ENCODE data around the gene PIWIL4.
"Not testable (repeated sequence)": the region's sequence is repeated elsewhere in the genome, so short reads cannot be mapped to it uniquely, and the experiment has no call there.

The PIWIL4 gene

DNA sequence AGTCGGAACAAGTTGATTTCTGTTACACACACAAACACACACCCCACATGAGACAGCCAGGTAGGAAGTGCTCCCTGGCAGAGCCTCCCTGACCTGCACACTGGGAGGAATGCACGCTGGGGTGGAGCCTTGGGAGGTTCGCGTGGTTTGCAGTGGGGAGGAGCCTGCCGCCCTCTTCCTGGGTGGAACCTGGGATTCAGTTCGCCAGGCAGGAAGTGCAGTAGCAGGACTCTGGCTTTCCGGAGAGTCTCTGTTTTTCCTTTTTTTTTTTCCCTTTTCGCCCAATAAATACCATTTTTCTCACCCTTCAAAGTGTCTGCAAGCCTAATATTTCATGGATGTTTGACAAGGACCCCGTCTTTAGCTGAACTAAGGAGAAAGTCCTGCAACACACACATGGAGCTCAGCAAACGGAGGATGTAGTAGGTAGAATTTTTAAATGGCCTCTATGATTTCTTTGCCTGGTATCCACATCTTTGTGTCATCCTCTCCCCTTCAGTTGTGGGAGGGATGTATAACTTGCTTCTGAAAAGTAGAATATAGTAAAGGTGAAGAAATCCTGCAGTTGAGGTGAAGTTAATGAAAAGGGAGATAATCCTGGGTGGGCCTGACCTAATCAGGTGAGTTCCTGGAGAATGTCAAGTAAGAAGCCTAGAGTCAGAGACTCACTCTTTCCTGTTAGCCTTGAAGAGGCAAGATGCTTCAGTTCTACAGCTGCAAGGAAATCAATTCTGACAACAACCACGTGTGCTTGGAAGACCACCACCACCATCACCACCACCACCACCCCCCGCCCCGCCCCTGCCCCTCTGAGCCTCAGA is 72.9 kb downstream of the PIWIL4 start:
- DNase-seq: no peak

DNA sequence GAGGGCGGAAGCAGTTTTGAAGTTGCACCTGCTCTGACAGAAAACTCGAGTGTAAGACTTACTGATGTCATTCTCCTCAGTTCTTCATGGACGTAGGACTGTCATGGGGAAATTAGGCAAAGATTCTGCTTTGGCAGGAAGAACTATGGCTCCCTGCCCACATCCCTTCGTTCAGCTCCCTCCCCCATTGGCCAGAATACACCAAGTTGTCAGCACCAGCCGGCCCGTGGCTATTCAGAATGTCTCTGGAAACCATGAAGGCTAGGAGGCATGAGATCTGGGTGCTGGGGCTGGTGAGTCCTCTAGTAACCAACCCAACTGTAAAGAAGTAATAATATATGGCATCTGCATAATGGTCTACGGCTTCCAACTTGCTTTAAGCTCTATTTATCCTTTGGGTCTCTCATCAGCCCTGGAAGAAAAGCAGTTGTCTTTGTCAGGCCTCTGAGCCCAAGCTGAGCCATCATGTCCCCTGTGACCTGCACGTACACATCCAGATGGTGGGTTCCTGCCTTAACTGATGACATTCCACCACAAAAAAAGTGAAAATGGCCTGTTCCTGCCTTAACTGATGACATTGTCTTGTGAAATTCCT is 74.1 kb downstream of the PIWIL4 start:
- DNase-seq: no peak

DNA sequence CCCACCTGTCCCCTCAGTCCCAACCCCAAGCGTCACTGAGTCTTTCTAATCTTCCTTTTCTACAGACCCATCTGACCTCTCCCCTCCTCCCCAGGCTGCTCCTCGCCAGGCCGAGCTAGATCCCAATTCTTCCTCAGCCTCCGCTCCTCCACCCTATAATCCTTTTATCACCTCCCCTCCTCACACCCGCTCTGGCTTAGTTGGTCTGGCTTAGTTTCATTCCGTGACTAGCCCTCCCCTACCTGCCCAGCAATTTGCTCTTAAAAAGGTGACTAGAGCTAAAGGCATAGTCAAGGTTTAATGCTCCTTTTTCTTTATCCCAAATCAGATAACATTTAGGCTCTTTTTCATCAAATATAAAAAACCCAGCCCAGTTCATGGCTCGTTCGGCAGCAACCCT is 76.0 kb downstream of the PIWIL4 start:
- not testable (repeated sequence) for DNase-seq

DNA sequence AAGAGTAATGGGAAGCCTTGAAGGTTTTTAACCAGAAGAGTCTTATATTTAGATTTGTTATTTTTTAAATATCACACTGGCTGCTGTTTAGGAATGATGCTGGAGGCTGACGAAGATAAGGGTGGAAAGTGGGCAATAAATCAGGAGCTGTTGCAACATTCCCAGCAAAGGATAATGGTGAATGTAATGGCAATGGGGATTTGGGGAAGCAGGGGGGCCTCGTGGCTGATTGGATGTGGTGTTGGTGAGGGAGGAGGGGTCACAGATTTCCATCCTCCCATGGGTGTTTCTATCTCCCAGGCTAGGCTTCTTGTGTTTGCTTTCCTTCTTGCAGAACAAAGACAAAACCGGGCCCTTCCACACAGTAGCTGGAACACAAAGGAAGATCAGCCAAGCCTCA is 80.8 kb downstream of the PIWIL4 start:
- DNase-seq: no peak

DNA sequence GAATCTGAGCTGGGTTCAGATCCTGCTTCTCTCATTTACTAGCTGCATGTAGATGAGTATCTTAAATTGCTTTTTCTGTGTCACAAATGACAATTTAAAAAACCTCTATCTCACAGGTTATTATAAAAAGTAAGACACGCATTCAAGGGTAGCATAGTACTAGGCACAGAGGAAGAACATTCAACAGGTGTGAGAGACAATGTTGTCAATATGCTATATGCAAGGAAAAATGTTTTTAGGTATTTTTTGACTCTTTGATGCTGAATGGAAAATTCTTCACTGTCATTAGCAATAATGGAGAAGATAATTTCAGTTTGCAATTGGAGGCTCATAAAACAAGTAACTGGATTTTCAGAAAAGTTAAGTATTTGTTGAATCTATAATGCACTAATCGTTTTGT is 81.6 kb downstream of the PIWIL4 start:
- DNase-seq: no peak

GRCh38 chr11:94649254-94649653 is 82.1 kb downstream of the PIWIL4 start:
- no peak for DNase-seq

GRCh38 chr11:94649964-94650623 is 82.9 kb downstream of the PIWIL4 start:
- DNase-seq: no peak

DNA sequence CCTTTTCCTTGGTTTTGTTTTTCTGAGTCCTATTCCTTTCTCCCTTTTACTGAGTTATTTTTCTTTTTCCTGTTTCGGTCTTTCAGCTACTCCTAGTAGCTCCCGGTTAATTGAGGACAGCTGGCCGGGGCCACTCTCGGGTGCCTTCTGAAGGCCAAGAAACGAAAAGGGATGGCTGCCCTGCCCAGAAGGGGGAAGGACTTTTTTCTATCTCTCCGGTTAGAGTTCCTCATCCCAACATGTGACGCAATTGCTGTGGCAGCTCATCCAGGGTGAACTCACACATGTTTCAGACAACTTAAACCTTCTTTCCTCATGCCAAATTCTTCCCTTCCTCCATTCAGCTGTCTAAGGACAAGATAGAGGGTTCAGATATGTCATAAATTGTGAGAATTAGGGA is 83.6 kb downstream of the PIWIL4 start:
- DNase-seq: no peak

DNA sequence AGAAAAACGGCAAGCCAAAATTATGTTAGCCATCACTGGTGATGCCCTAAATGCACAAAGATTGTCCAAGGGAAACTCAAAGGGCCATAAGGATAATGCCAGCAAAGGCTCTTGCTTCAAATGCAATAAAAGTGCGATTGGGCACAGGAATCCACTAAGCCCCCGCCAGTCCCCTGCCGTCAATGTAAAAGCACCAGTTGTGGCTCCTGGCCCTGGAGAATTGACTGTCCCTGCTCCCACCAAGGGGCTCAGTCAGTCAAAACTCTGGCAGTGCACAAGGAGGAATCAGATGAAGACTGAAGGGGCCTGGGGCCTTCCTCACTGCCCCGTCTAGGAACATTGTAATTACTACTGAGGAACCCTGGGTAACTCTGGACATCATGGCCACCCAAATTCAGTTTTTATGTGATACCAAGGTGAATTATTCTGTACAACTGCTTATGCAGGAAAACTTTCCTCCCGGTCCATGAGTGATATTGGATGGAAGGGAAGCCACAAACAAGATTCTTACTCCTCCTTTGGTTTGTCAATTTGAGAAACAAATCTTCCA is 85.6 kb downstream of the PIWIL4 start:
- no peak for DNase-seq

- no peak for DNase-seq
Observed at GRCh38 chr11:94653561-94653960, 86.4 kb downstream of the PIWIL4 start.

DNA sequence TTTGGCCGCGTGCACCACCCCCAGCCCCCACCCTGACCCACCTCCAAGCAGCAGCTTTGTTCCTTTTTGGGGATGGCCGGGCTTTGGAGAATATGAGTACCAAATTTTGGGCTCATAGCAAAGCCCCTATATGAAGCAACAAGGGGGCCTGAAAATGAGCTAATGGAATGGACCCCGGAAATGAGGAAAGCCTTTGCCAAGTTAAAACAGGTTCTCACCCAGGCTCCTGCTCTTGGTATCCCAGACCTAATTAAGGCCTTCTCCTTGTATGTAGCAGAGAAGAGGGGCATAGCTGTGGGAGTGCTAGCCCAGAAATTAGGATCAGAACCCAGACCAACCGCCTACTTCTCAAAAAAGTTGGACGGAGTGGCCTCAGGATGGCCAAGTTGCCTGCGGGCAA is 87.0 kb downstream of the PIWIL4 start:
- DNase-seq: no peak

- no peak for DNase-seq
Observed at GRCh38 chr11:94655291-94655690, 88.1 kb downstream of the PIWIL4 start.

DNA sequence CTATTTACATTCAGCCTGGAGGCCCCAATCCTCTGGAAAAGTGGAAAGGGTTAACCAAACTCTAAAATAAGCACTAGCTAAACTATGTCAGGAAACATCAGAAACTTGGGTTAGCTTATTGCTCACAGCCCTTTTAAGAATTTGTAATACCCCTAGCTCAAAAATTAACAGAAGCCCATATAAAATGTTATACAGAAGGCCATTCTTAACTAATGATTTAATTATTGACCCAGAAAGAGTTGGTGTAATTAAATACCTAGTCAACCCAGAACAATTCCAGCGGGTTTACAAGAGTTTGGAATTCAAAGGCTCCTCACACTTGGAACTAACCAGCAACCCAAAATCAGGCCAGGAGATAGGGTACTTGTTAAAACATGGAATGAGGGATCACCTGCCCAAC is 88.8 kb downstream of the PIWIL4 start:
- no peak for DNase-seq

GRCh38 chr11:94656968-94657367 is 89.8 kb downstream of the PIWIL4 start:
- no peak for DNase-seq

GRCh38 chr11:94657629-94658028 is 90.5 kb downstream of the PIWIL4 start:
- DNase-seq: no peak

GRCh38 chr11:94658386-94658785 is 91.2 kb downstream of the PIWIL4 start:
- no peak for DNase-seq

DNA sequence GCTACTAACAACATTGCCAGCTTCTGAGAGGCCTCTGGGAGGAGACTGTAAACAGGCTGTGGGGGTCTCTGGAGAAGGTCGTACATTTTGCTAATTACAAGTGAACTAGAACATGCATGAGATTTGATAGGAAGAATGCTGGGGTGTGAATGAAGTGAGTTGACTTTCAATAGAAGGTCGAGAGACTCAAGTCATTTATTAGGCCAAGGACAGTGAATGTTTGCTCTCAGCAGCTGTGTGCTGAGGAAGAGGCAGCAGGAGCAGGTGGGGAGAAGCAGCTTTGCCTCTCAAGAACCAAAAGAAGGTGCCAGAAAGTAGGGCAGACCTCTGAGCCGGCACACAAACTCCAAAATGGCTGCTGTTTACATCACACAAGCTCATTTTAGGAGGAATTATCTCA is 91.7 kb downstream of the PIWIL4 start:
- no peak for DNase-seq

GRCh38 chr11:94661444-94661843 is 94.3 kb downstream of the PIWIL4 start:
- DNase-seq: no peak

GRCh38 chr11:94662065-94662779 is 95.1 kb downstream of the PIWIL4 start:
- DNase-seq: no peak

DNA sequence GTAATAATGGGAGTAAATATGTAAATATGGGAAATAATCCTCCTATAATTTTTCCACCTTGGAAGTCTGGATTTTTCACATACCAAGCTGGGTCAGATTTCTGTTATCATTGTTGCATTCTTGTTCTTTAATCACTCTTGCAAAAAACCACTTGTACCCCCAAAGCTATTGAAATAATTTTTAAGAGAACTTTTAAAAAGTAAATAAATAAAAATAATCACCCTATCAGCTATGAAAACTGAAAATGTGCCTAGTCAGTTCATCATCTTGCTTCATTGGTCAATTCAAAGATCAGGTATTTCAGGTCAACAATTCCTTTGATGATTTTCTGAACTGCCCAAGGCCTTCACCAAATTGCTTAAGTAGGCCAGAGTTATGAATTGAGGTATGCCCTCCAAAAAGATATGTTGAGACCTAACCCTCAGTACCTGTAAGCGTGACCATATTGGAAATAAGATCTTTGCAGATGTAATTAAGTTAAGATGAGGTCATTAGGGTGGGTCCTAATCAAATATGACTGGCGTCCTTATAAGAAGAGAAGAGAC is 95.8 kb downstream of the PIWIL4 start:
- no peak for DNase-seq

DNA sequence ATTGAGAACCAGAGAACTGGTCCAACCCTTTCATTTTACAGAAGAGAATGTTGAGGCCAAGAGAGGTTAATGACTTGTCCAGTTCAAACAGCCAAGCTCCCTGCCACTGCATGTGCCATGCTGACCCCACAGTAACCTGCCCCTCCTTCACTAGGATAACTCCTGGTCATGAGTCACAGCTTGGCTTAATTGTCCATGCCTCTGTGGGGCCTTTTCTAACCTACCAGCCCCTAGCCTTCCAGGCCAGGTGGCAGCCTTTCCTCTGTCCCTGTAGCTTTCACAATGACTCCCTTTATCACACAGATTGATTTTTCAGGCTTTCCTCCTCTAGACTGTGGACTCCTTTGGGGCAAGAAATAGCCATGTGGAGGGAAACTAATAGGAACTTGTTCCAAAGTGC is 97.2 kb downstream of the PIWIL4 start:
- no peak for DNase-seq

DNA sequence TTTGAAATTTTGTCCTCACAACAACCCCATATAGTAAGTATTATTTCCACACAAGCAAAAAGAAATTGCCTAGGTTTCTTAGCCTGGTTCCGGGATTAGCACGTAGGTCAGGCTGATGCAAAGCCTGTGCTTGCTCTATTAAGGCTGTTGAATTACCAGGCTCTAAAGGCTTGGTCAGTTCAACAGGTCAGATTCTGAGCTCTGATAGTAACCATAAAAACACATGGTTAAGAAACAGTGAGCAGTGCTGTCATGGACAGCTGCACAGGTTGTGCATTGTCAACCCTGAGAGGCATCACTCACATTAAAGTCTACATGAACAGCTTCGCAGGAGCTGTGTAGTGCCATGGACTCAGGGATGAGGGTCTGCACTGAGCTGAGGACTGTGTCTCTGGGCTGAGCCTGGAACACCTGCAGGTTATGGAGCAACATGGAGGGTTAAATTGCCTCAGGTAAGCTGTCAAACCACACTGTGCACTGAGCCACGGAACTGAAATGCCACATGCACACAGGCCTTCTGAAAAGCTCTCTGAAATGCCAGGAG is 98.0 kb downstream of the PIWIL4 start:
- DNase-seq: no peak

All from NCI-H226 (cell line).